Esophagus (tissue), 2 donors: Measurements from ENCODE around the gene WWOX. TPM values are rescaled to one million over a fixed set of nuclear protein-coding genes. Genes with fewer than 3 reads are reported as not detected.

Experiments used
- H3K27ac ChIP-seq, 2 donors: one replicate each; pipeline ENCODE4 v1.5.1; 2013; ENCODE audit warnings: low read depth in 2 of 2, mild to moderate bottlenecking in 2 of 2, inconsistent platforms in 1 of 2, low read length in 1 of 2, moderate library complexity in 1 of 2
- H3K27me3 ChIP-seq, 2 donors: one replicate each; pipeline ENCODE4 v1.6.1; 2013; ENCODE audit warnings: low read length in 2 of 2, control low read depth in 1 of 2, mild to moderate bottlenecking in 1 of 2; ENCODE audit not compliant: insufficient read depth in 2 of 2, control insufficient read depth in 1 of 2
- H3K36me3 ChIP-seq, 2 donors: one replicate each; pipeline ENCODE4 v1.6.1; 2013; ENCODE audit warnings: low read length in 1 of 2; ENCODE audit not compliant: control insufficient read depth in 2 of 2, insufficient read depth in 2 of 2
- H3K4me1 ChIP-seq, 2 donors: one replicate each; pipeline ENCODE4 v1.6.1; 2013; ENCODE audit warnings: low read length in 1 of 2; ENCODE audit not compliant: control insufficient read depth in 2 of 2, insufficient read depth in 2 of 2
- H3K4me3 ChIP-seq, 2 donors: one replicate each; pipeline ENCODE4 v1.5.1; 2013; ENCODE audit warnings: low read length in 2 of 2, mild to moderate bottlenecking in 2 of 2, low read depth in 1 of 2, moderate library complexity in 1 of 2
- H3K9me3 ChIP-seq, 2 donors: one replicate each; pipeline ENCODE4 v1.6.1; 2013; ENCODE audit warnings: mild to moderate bottlenecking in 2 of 2, low read depth in 1 of 2, low read length in 1 of 2, moderate library complexity in 1 of 2; ENCODE audit not compliant: control insufficient read depth in 2 of 2, insufficient read depth in 1 of 2
- WGBS, 2 donors: extraction: QIAGEN DNeasy Blood & Tissue Kit; methylation state at CpG; one replicate each; pipeline ENCODE4 v1.1.7; 2013; 5-methylcytosine and 5-hydroxymethylcytosine counted together
- polyA plus RNA-seq, 2 donors: library from polyadenylated mRNA; stranded (reverse); fragments of 200-250 nt; gene quantifications; one replicate each; pipeline ENCODE4 v1.2.3, GENCODE V29; 2013
- donor health status: healthy with polysubstance abuse.
- donor health status: Bipolar disorder and iron deficiency.

Gene WWOX
- polyA plus RNA-seq, 2 donors, result 6.4 to 9.1 TPM

GRCh38 chr16:78794581-78795250 is 695.3 kb downstream of the WWOX start:
- H3K36me3 ChIP-seq, result no peaks in the 10 kb centered on the region
- 77 to 81% methylated on average over 6 of the region's 6 CpGs for WGBS, 2 donors
- H3K9me3 ChIP-seq, result no peaks in the 10 kb centered on the region
- no peaks in the 10 kb centered on the region for H3K4me1 ChIP-seq
- H3K27me3 ChIP-seq, result no peaks in the 10 kb centered on the region
- no peak overlapping the region for H3K27ac ChIP-seq
- no peak overlapping the region for H3K4me3 ChIP-seq

- no peaks in the 10 kb centered on the region for H3K27me3 ChIP-seq
- 87 to 88% methylated on average over 1 of the region's 1 CpG for WGBS, 2 donors
- H3K9me3 ChIP-seq, result no peaks in the 10 kb centered on the region
- H3K27ac ChIP-seq, result no peak overlapping the region
- H3K36me3 ChIP-seq, result no peaks in the 10 kb centered on the region
- H3K4me1 ChIP-seq, result no peaks in the 10 kb centered on the region
- no peak overlapping the region for H3K4me3 ChIP-seq
Observed at GRCh38 chr16:78795433-78795832, 696.0 kb downstream of the WWOX start.

GRCh38 chr16:78796221-78796866 is 696.9 kb downstream of the WWOX start:
- H3K4me3 ChIP-seq, result no peak overlapping the region
- H3K4me1 ChIP-seq, result no peaks in the 10 kb centered on the region
- WGBS, 2 donors, result 56 to 61% methylated on average over 3 of the region's 3 CpGs
- no peaks in the 10 kb centered on the region for H3K9me3 ChIP-seq
- no peaks in the 10 kb centered on the region for H3K27me3 ChIP-seq
- H3K27ac ChIP-seq, result no peak overlapping the region
- no peaks in the 10 kb centered on the region for H3K36me3 ChIP-seq

GRCh38 chr16:78799429-78799828 is 700.0 kb downstream of the WWOX start:
- Histone ChIP-seq H3K4me3 (no peak overlapping the region), H3K27me3 (no peaks in the 10 kb centered on the region), H3K27ac (no peak overlapping the region), H3K9me3 (no peaks in the 10 kb centered on the region), H3K4me1 (no peaks in the 10 kb centered on the region), H3K36me3 (no peaks in the 10 kb centered on the region)
- 73 to 92% methylated on average over 5 of the region's 5 CpGs for WGBS, 2 donors

GRCh38 chr16:78800523-78800922 is 701.1 kb downstream of the WWOX start:
- Histone ChIP-seq H3K4me1 (no peaks in the 10 kb centered on the region), H3K36me3 (no peaks in the 10 kb centered on the region), H3K9me3 (no peaks in the 10 kb centered on the region), H3K27me3 (no peaks in the 10 kb centered on the region), H3K4me3 (no peak overlapping the region), H3K27ac (no peak overlapping the region)
- 85 to 89% methylated on average over 3 of the region's 3 CpGs for WGBS, 2 donors

- Histone ChIP-seq H3K27ac (no peak overlapping the region), H3K27me3 (no peaks in the 10 kb centered on the region), H3K4me3 (no peak overlapping the region), H3K4me1 (no peaks in the 10 kb centered on the region), H3K36me3 (no peaks in the 10 kb centered on the region), H3K9me3 (peaks cover 0 to 3% of the 10 kb centered on the region in 2 donors)
- 92 to 93% methylated on average over 13 of the region's 13 CpGs for WGBS, 2 donors
Observed at GRCh38 chr16:78804058-78804735, 704.7 kb downstream of the WWOX start.

GRCh38 chr16:78805556-78805955 is 706.1 kb downstream of the WWOX start:
- 88 to 90% methylated on average over 5 of the region's 5 CpGs for WGBS, 2 donors
- Histone ChIP-seq H3K36me3 (no peaks in the 10 kb centered on the region), H3K4me3 (no peak overlapping the region)

GRCh38 chr16:78811247-78811646 is 711.8 kb downstream of the WWOX start:
- Histone ChIP-seq H3K9me3 (peaks cover 0 to 3% of the 10 kb centered on the region in 2 donors), H3K36me3 (no peaks in the 10 kb centered on the region), H3K4me3 (no peak overlapping the region), H3K27ac (no peak overlapping the region), H3K4me1 (no peaks in the 10 kb centered on the region), H3K27me3 (no peaks in the 10 kb centered on the region)
- WGBS, 2 donors, result 77 to 87% methylated on average over 2 of the region's 2 CpGs

More at GRCh38 chr16:78805556-78805955, 706.1 kb downstream of the WWOX start:
- Histone ChIP-seq H3K9me3 (peaks cover 0 to 3% of the 10 kb centered on the region in 2 donors), H3K4me1 (no peaks in the 10 kb centered on the region), H3K27ac (no peak overlapping the region), H3K27me3 (no peaks in the 10 kb centered on the region)

GRCh38 chr16:78812582-78812981 is 713.1 kb downstream of the WWOX start:
- no peak overlapping the region for H3K27ac ChIP-seq
- no peaks in the 10 kb centered on the region for H3K4me1 ChIP-seq
- no peaks in the 10 kb centered on the region for H3K27me3 ChIP-seq
- 95 to 98% methylated on average over 6 of the region's 6 CpGs for WGBS, 2 donors
- H3K4me3 ChIP-seq, result no peak overlapping the region
- no peaks in the 10 kb centered on the region for H3K36me3 ChIP-seq
- no peaks in the 10 kb centered on the region for H3K9me3 ChIP-seq
